ENCODE data around the gene MYO7B. TPM values are rescaled to one million over a fixed set of nuclear protein-coding genes. Genes with fewer than 3 reads are reported as not detected.

Gene MYO7B
- total RNA-seq, 2 experiments from 2014 or later = 3.3 TPM; not detected in 1

DNA sequence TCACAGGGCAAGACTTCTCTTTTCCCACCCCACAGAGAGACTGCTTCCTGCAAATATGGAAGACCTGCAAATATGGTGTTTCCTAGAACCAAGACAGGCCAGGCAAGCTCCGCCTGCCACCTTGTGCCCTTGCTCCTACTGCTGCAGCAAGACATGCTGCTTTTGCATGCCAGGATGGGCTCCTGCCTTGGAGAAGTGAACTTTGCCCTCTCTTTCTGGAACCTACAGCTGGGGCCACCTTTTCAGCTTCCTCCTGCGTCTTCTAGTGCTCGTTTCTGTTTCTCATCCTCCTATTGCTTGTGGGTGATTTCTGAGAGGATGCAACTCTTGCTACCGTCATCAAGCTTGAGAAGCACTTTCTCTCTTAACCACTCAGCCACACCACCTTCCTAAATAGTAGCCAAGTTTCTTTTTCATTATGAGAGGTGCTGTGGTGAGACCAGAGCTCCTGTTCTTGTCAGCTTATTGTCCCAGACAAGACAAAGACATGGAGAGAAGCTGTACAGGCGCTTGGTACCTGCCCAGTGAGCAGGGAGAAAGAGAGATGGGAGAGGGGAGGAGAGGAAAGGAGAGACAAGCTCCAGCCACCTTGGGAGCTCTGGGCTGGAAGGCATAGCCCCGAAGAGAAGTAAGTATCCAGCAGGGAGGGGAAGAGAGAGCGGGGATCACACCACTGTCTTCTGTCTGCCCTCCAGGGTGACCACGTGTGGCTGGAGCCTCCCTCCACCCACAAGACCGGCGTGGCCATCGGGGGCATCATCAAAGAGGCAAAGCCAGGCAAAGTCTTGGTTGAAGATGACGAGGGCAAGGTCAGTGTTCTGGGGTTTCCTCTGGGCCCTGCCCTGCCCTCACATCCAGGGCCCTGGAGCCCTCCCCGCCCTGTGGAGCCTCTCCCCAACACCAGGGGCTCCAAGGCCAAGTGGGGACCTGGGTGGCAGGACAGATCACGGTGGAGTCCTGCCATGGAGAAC is 28.3 kb downstream of the MYO7B start:
- no peak overlapping the region for H3K27ac ChIP-seq (ENCODE audit: low read depth, low read length, poor library complexity, severe bottlenecking)
- no peak for DNase-seq (ENCODE audit: low spot score)

DNA sequence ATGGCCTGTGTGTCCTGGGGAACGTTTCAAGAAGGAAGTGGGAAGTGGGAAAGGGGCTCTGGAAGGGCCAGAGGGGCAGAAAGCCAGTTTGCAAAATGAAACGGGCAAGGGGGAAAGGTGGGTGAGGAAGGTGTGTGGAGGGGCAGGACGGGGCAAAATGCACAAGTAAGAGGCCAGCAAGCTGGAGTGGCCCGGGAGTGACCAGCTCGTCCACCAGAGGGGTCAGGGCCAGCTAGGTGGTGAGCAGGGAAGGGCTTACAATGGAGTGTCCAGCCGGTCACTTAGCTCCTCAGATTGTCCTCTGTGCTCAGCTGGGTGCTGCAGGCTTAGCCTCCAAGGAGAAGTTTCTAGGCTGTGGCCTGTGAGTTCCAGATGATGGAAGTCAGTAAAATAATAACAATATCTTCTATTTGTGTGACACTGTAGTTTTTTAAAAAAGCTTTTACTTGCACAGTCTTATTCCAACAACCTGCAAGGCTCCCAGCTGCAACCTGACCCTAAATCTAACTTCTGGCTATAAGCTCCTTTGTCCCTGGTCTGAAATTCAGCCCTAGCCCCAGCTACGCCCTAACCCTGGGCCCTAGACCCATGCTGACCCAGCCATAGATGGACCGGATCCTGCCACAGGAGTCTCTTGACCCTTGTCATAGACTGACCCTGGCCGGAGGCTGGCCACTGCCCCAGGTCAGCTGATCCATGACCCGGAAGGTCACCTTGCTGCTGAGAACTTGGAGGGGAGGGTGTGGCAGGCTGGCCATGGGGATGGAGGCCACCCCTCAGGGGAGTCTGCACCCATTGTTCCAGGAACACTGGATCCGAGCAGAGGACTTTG is 29.2 kb downstream of the MYO7B start:
- Histone ChIP-seq H3K4me1 (ENCODE audit: insufficient read depth, low read length, poor library complexity, severe bottlenecking) (no peaks in the 10 kb centered on the region), H3K4me3 (ENCODE audit: low read depth, low read length, poor library complexity, severe bottlenecking) (no peak overlapping the region), H3K27ac (ENCODE audit: low read depth, low read length, poor library complexity, severe bottlenecking) (no peak overlapping the region), H3K4me2 (ENCODE audit: low read length) (no peak overlapping the region), H2AFZ (ENCODE audit: low read length) (no peak overlapping the region), H3K36me3 (ENCODE audit: insufficient read depth, low read length) (no peaks in the 10 kb centered on the region), H3K9me2 (ENCODE audit: insufficient read depth, low read length) (no peaks in the 10 kb centered on the region), H3K9me3 (ENCODE audit: low read length) (no peaks in the 10 kb centered on the region), H3K79me2 (ENCODE audit: insufficient read depth, low read depth, low read length) (no peaks in the 10 kb centered on the region), H4K20me1 (ENCODE audit: insufficient read depth, low read length) (no peaks in the 10 kb centered on the region)
- no TSS peak for BruUV-seq (replicated peaks)
- POLR2A ChIA-PET = interaction anchor here (0.7 kb wide), 1 partner anchor 173 kb away, joined by 3 read pairs; no protein-coding TSS in a partner anchor
- CTCF ChIA-PET (ENCODE audit: unreplicated experiment) = no interaction called here
- no peak for DNase-seq (ENCODE audit: low spot score)
- intact Hi-C loops (cut with micrococcal nuclease; ENCODE audit: unreplicated experiment) = no loop called here
- TF ChIP-seq EZH2phosphoT487 (IDR thresholded peaks at IDR 0.05; ENCODE audit: borderline replicate concordance, low read depth, low read length) = no peak

More for the DNA sequence above, 28.3 kb downstream of the MYO7B start:
- ChIA-PET CTCF (ENCODE audit: unreplicated experiment) (interaction anchor here (0.7 kb wide), 1 partner anchor 88 kb away, joined by 4 read pairs; no protein-coding TSS in a partner anchor), POLR2A (interaction anchor here (0.6 kb wide), 1 partner anchor 1663 kb away, joined by 3 read pairs; no protein-coding TSS in a partner anchor)
- no peaks in the 10 kb centered on the region for H3K9me3 ChIP-seq (ENCODE audit: low read length)
- H3K36me3 ChIP-seq (ENCODE audit: insufficient read depth, low read length) = no peaks in the 10 kb centered on the region
- no peak overlapping the region for H2AFZ ChIP-seq (ENCODE audit: low read length)
- TF ChIP-seq EZH2phosphoT487 (IDR thresholded peaks at IDR 0.05; ENCODE audit: borderline replicate concordance, low read depth, low read length) = no peak
- TF ChIP-seq, protein P1, sequence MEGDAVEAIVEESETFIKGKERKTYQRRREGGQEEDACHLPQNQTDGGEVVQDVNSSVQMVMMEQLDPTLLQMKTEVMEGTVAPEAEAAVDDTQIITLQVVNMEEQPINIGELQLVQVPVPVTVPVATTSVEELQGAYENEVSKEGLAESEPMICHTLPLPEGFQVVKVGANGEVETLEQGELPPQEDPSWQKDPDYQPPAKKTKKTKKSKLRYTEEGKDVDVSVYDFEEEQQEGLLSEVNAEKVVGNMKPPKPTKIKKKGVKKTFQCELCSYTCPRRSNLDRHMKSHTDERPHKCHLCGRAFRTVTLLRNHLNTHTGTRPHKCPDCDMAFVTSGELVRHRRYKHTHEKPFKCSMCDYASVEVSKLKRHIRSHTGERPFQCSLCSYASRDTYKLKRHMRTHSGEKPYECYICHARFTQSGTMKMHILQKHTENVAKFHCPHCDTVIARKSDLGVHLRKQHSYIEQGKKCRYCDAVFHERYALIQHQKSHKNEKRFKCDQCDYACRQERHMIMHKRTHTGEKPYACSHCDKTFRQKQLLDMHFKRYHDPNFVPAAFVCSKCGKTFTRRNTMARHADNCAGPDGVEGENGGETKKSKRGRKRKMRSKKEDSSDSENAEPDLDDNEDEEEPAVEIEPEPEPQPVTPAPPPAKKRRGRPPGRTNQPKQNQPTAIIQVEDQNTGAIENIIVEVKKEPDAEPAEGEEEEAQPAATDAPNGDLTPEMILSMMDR (conservative IDR thresholded peaks at IDR 0.05; ENCODE audit: low read length) = no peak
- no peaks in the 10 kb centered on the region for H3K79me2 ChIP-seq (ENCODE audit: insufficient read depth, low read depth, low read length)
- no peaks in the 10 kb centered on the region for H3K4me1 ChIP-seq (ENCODE audit: insufficient read depth, low read length, poor library complexity, severe bottlenecking)
- H3K4me2 ChIP-seq (ENCODE audit: low read length) = no peak overlapping the region
- H3K4me3 ChIP-seq (ENCODE audit: low read depth, low read length, poor library complexity, severe bottlenecking) = no peak overlapping the region
- intact Hi-C loops (cut with micrococcal nuclease; ENCODE audit: unreplicated experiment) = no loop called here
- BruUV-seq (replicated peaks) = no TSS peak
- no peaks in the 10 kb centered on the region for H3K9me2 ChIP-seq (ENCODE audit: insufficient read depth, low read length)
- no peaks in the 10 kb centered on the region for H4K20me1 ChIP-seq (ENCODE audit: insufficient read depth, low read length)
